DOHH2 (cell line): ENCODE measurements around the gene IGFBP2.

Experiments
- CTCF ChIP-seq: fragments of 200-600 bp; sonication (generic); IDR thresholded peaks from one replicate; pipeline ENCODE4 v1.5.1; 2014; ENCODE audit warnings: antibody characterized with exemption, mild to moderate bottlenecking, low read depth, low read length; ENCODE audit not compliant: poor library complexity, severe bottlenecking
- EZH2phosphoT487 ChIP-seq: fragments of 200-600 bp; sonication (generic); IDR thresholded peaks from 2 replicates; pipeline ENCODE4 v1.6.1; 2017; ENCODE audit warnings: borderline replicate concordance, mild to moderate bottlenecking, antibody characterized with exemption, low read length, moderate library complexity, mixed read lengths

DNA sequence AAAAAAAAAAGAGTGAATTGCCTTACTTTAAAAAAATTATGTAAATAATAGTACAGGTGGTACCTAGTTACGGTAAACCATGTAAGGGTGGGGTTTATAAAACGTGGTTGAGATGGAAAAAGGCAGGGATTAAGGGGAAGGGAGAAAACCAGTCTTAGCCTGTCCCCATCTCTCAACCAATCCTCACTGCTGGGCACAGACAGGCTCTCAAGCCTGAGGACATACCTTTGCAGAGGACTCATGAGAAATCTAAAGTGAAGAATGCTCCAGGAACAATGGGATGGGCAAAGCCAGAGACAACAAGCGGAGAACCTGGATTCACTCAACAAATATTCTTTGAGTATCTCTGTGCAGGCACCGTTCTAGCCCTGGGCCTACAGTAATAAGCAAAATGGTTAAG is 3.4 kb upstream of the IGFBP2 start:
- TF ChIP-seq CTCF (no peak), EZH2phosphoT487 (no peak)
